H9 (cell line): ENCODE measurements around the gene LBH. TPM values are rescaled to one million over a fixed set of nuclear protein-coding genes. Genes with fewer than 3 reads are reported as not detected.

Source experiments
- DNase-seq: peaks from one replicate; pipeline ENCODE4 v3.0.0-alpha.2; 2017
- H2AFZ ChIP-seq: one replicate; pipeline ENCODE4 v1.6.1; 2013; ENCODE audit warnings: mild to moderate bottlenecking, low read length, control low read depth, moderate library complexity
- H2AK5ac ChIP-seq: 2 replicates; pipeline ENCODE4 v1.6.1; 2013; ENCODE audit warnings: low read length, control low read depth, mixed read lengths; ENCODE audit not compliant: insufficient read length
- H2BK120ac ChIP-seq: one replicate; pipeline ENCODE4 v1.6.1; 2013; ENCODE audit warnings: low read depth, mild to moderate bottlenecking, low read length, control low read depth, inconsistent platforms; ENCODE audit not compliant: poor library complexity, severe bottlenecking
- H2BK12ac ChIP-seq: 2 replicates; pipeline ENCODE4 v1.6.1; 2013; ENCODE audit warnings: low read length, control low read depth, mixed read lengths, low read depth; ENCODE audit not compliant: insufficient read length
- H2BK15ac ChIP-seq: 2 replicates; pipeline ENCODE4 v1.6.1; 2013; ENCODE audit warnings: low read depth, low read length, control low read depth
- H2BK20ac ChIP-seq: one replicate; pipeline ENCODE4 v1.6.1; 2013; ENCODE audit warnings: low read depth, mild to moderate bottlenecking, low read length, control low read depth, inconsistent platforms; ENCODE audit not compliant: poor library complexity, severe bottlenecking
- H2BK5ac ChIP-seq: 2 replicates; pipeline ENCODE4 v1.6.1; 2013; ENCODE audit warnings: low read length, control low read depth, mixed read lengths; ENCODE audit not compliant: insufficient read length
- H3K14ac ChIP-seq: 2 replicates; pipeline ENCODE4 v1.6.1; 2013; ENCODE audit warnings: low read length, control low read depth; ENCODE audit not compliant: insufficient read depth
- H3K18ac ChIP-seq: 2 replicates; pipeline ENCODE4 v1.6.1; 2013; ENCODE audit warnings: low read depth, mild to moderate bottlenecking, mixed read lengths, low read length, control low read depth; ENCODE audit not compliant: insufficient read length
- H3K23ac ChIP-seq: 2 replicates; pipeline ENCODE4 v1.6.1; 2013; ENCODE audit warnings: low read length, control low read depth, mixed read lengths, low read depth; ENCODE audit not compliant: insufficient read length
- H3K23me2 ChIP-seq: 2 replicates; pipeline ENCODE4 v1.6.1; 2013; ENCODE audit warnings: low read depth, mild to moderate bottlenecking, mixed read lengths, low read length, control low read depth; ENCODE audit not compliant: insufficient read length, poor library complexity, severe bottlenecking
- H3K27ac ChIP-seq: 2 replicates; pipeline ENCODE4 v1.5.1; 2013; ENCODE audit warnings: low read length, control low read depth, mixed read lengths, low read depth; ENCODE audit not compliant: insufficient read length
- H3K27me3 ChIP-seq: 2 replicates; pipeline ENCODE4 v1.6.1; 2013; ENCODE audit warnings: low read length, control low read depth, inconsistent platforms; ENCODE audit not compliant: insufficient read depth
- H3K4ac ChIP-seq: 2 replicates; pipeline ENCODE4 v1.6.1; 2013; ENCODE audit warnings: low read depth, mild to moderate bottlenecking, control low read depth, inconsistent platforms, low read length, moderate library complexity
- H3K4me1 ChIP-seq: 2 replicates; pipeline ENCODE4 v1.6.1; 2013; ENCODE audit warnings: low read length, control low read depth, inconsistent platforms; ENCODE audit not compliant: insufficient read depth
- H3K4me2 ChIP-seq: 2 replicates; pipeline ENCODE4 v1.6.1; 2013; ENCODE audit warnings: low read length, control low read depth, mixed read lengths; ENCODE audit not compliant: insufficient read length, insufficient read depth
- H3K56ac ChIP-seq: 2 replicates; pipeline ENCODE4 v1.6.1; 2013; ENCODE audit warnings: low read depth, mild to moderate bottlenecking, mixed read lengths, low read length, control low read depth; ENCODE audit not compliant: insufficient read length
- H3K79me1 ChIP-seq: 2 replicates; pipeline ENCODE4 v1.6.1; 2013; ENCODE audit warnings: low read depth, mild to moderate bottlenecking, moderate library complexity, low read length, control low read depth, inconsistent platforms; ENCODE audit not compliant: insufficient read depth, poor library complexity, severe bottlenecking
- H3K79me2 ChIP-seq: 2 replicates; pipeline ENCODE4 v1.6.1; 2013; ENCODE audit warnings: low read length, control low read depth, inconsistent platforms; ENCODE audit not compliant: insufficient read depth
- H3K9ac ChIP-seq: 2 replicates; pipeline ENCODE4 v1.6.1; 2013; ENCODE audit warnings: low read length, control low read depth, mixed read lengths; ENCODE audit not compliant: insufficient read length; ENCODE audit errors: extremely low read depth
- H3K9me3 ChIP-seq: one replicate; pipeline ENCODE4 v1.6.1; 2013; ENCODE audit warnings: low read depth, low read length, inconsistent platforms; ENCODE audit not compliant: control insufficient read depth
- H3T11ph ChIP-seq: one replicate; pipeline ENCODE4 v1.6.1; 2013; ENCODE audit warnings: mild to moderate bottlenecking, low read length, control low read depth, inconsistent platforms
- H4K20me1 ChIP-seq: one replicate; pipeline ENCODE4 v1.6.1; 2013; ENCODE audit not compliant: control insufficient read depth, insufficient read length, insufficient read depth
- H4K5ac ChIP-seq: 2 replicates; pipeline ENCODE4 v1.6.1; 2013; ENCODE audit warnings: low read depth, mild to moderate bottlenecking, mixed read lengths, low read length, control low read depth; ENCODE audit not compliant: insufficient read length
- H4K8ac ChIP-seq: replicated peaks from 2 replicates; pipeline ENCODE4 v1.6.1; 2013; ENCODE audit warnings: low read length, control low read depth, mixed read lengths, low read depth; ENCODE audit not compliant: insufficient read length
- H4K91ac ChIP-seq: 2 replicates; pipeline ENCODE4 v1.6.1; 2013; ENCODE audit warnings: low read depth, mild to moderate bottlenecking, moderate library complexity, mixed read lengths, low read length, control low read depth; ENCODE audit not compliant: insufficient read length
- H3K27ac Mint-ChIP-seq, 3 experiments: 2 replicates in 2 of 3; 3 replicates in 1 of 3; pipeline ENCODE4 v1.8.0; 2020 to 2021; ENCODE audit warnings: mixed read lengths in 3 of 3, mild to moderate bottlenecking in 1 of 3, moderate library complexity in 1 of 3
- H3K27me3 Mint-ChIP-seq: 2 replicates; pipeline ENCODE4 v1.8.0; 2021; ENCODE audit warnings: low read depth, mild to moderate bottlenecking, moderate library complexity, mixed read lengths
- H3K36me3 Mint-ChIP-seq, 3 experiments: 2 replicates in 2 of 3; 3 replicates in 1 of 3; pipeline ENCODE4 v1.8.0; 2020 to 2021; ENCODE audit warnings: low read depth in 3 of 3, mixed read lengths in 3 of 3; ENCODE audit not compliant: insufficient read depth in 1 of 3
- H3K4me1 Mint-ChIP-seq, 2 experiments: 2 replicates each; pipeline ENCODE4 v1.8.0; 2020; ENCODE audit warnings: mixed read lengths in 2 of 2
- H3K4me3 Mint-ChIP-seq, 2 experiments: 2 replicates in 1 of 2; 3 replicates in 1 of 2; pipeline ENCODE4 v1.8.0; 2020 to 2021; ENCODE audit warnings: mild to moderate bottlenecking in 2 of 2, mixed read lengths in 2 of 2, moderate library complexity in 1 of 2
- H3K9me3 Mint-ChIP-seq, 2 experiments: 2 replicates in 1 of 2; 3 replicates in 1 of 2; pipeline ENCODE4 v1.8.0; 2020; ENCODE audit warnings: mild to moderate bottlenecking in 2 of 2, mixed read lengths in 2 of 2, moderate library complexity in 1 of 2
- CTCF ChIP-seq: fragments of 200-600 bp; sonication (generic); conservative IDR thresholded peaks from 3 replicates; pipeline ENCODE4 v1.8.0; 2021; ENCODE audit warnings: antibody characterized with exemption, mild to moderate bottlenecking
- WGBS: extraction: QIAGEN DNeasy Blood & Tissue Kit; methylation state at CpG from one replicate; pipeline ENCODE4 v1.1.7; 2013; ENCODE audit warnings: missing lambda C conversion rate, low lambda C conversion rate, mixed read lengths; ENCODE audit not compliant: insufficient read length; ENCODE audit errors: extremely low coverage; 5-methylcytosine and 5-hydroxymethylcytosine counted together
- total RNA-seq: library from RNA; stranded (reverse); gene quantifications from 2 replicates; pipeline ENCODE4 v1.2.1, GENCODE V29; 2021

The LBH gene
- total RNA-seq, 1 experiment from 2014 or later = 53.0 TPM

GRCh38 chr2:30271301-30271700 is 40.0 kb downstream of the LBH start:
- Histone ChIP-seq H2AFZ (no peak overlapping the region), H3K14ac (no peak overlapping the region), H3K56ac (no peak overlapping the region), H3K23ac (no peak overlapping the region), H3K27me3 (no peaks in the 10 kb centered on the region), H4K8ac (no peak overlapping the region), H3K9me3 (no peaks in the 10 kb centered on the region), H2BK120ac (no peak overlapping the region), H3K18ac (no peak overlapping the region), H2BK15ac (no peak overlapping the region), H3K9ac (no peak overlapping the region), H2BK20ac (no peak overlapping the region), H4K91ac (no peak overlapping the region), H3K79me2 (no peaks in the 10 kb centered on the region), H4K5ac (no peak overlapping the region), H3K27ac (no peak overlapping the region), H3K79me1 (no peaks in the 10 kb centered on the region), H4K20me1 (no peaks in the 10 kb centered on the region), H3K4ac (no peak overlapping the region), H2AK5ac (no peak overlapping the region), H2BK12ac (no peak overlapping the region), H2BK5ac (no peak overlapping the region), H3T11ph (no peak overlapping the region), H3K23me2 (no peaks in the 10 kb centered on the region), H3K4me1 (no peaks in the 10 kb centered on the region), H3K4me2 (no peak overlapping the region)
- Mint-ChIP-seq H3K4me1 (peaks cover 22% of the 10 kb centered on the region in 2 experiments), H3K36me3 (no peaks in the 10 kb centered on the region), H3K4me3 (no peak overlapping the region), H3K27ac (no peak overlapping the region), H3K9me3 (no peaks in the 10 kb centered on the region; a peak in 1 of 5 replicates), H3K27me3 (no peaks in the 10 kb centered on the region; the same call in 1 of the 2 replicates)
- no CpG with 5 or more reads among the region's 5 CpGs for WGBS
- no peak for DNase-seq
- TF ChIP-seq CTCF = no peak
